HepG2 (cell line): ENCODE results near the gene TMEM131. TPM values are rescaled to one million over a fixed set of nuclear protein-coding genes. Genes with fewer than 3 reads are reported as not detected.

Experiments
- ATAC-seq: fragments of 200-7000 bp; cut with Tn5 transposase; 3 replicates; pipeline ENCODE4 v1.9.1; 2020; ENCODE audit warnings: mild to moderate bottlenecking, moderate library complexity
- BruUV-seq: library from RNA; stranded (reverse); fragments of 400-500 nt; replicated peaks from 2 replicates; lab custom pipeline; 2021; lab: Mats Ljungman, UMichigan
- CTCF ChIA-PET: fragments of 300-600 bp; formaldehyde crosslinking; extraction: SDS; loops from one replicate; lab custom pipeline; 2021; ENCODE audit warnings: low total read pairs, inconsistent platforms, low intra/inter-chr PET ratio; lab: Yijun Ruan, JAX
- POLR2A ChIA-PET: fragments of 350-600 bp; sonication (Branson Sonifier 250); formaldehyde crosslinking; loops from one replicate; lab custom pipeline; 2020; ENCODE audit warnings: antibody characterized with exemption, inconsistent platforms; lab: Yijun Ruan, JAX
- DNase-seq: peaks from one replicate; pipeline ENCODE4 v3.0.0-alpha.2; 2015; ENCODE audit warnings: low spot score
- FAIRE-seq: peaks from 3 replicates; lab custom pipeline; 2011; peaks lifted over from hg19 to GRCh38; lab: Jason Lieb, UNC
- H2AFZ ChIP-seq: one replicate; pipeline ENCODE4 v1.6.1; 2011; ENCODE audit warnings: low read length, inconsistent platforms
- H3K27ac ChIP-seq: fragments of 300-600 bp; 3 replicates; pipeline ENCODE4 v1.8.0; 2011; ENCODE audit warnings: mixed run types, mild to moderate bottlenecking, mixed read lengths, low read length, inconsistent platforms; ENCODE audit not compliant: insufficient read depth; ENCODE audit errors: extremely low read length
- H3K27me3 ChIP-seq, 2 experiments: fragments of 200-600 bp in 1 of 2; 2 replicates in 1 of 2; 3 replicates in 1 of 2; pipeline versions ENCODE4 v1.6.0 to v1.8.0; 2011; ENCODE audit warnings: low read length in 2 of 2, mild to moderate bottlenecking in 2 of 2, moderate library complexity in 2 of 2, inconsistent platforms in 1 of 2; ENCODE audit not compliant: insufficient read depth in 2 of 2, control insufficient read depth in 1 of 2
- H3K36me3 ChIP-seq, 2 experiments: fragments of 200-600 bp in 1 of 2; replicated peaks in 1 of 2; 2 replicates in 1 of 2; 3 replicates in 1 of 2; pipeline versions ENCODE4 v1.5.1 to v1.8.0; 2011; ENCODE audit warnings: low read length in 2 of 2, inconsistent platforms in 1 of 2; ENCODE audit not compliant: insufficient read depth in 2 of 2, control insufficient read depth in 1 of 2
- H3K4me1 ChIP-seq: 2 replicates; pipeline ENCODE4 v1.5.1; 2012; ENCODE audit warnings: low read length, inconsistent platforms; ENCODE audit not compliant: insufficient read depth
- H3K4me2 ChIP-seq: 2 replicates; pipeline ENCODE4 v1.6.0; 2011; ENCODE audit warnings: low read depth, low read length, inconsistent platforms
- H3K4me3 ChIP-seq, 3 experiments: fragments of 200-600 bp in 1 of 3; sonication (generic), shearing (Covaris generic) in 1 of 3; replicated peaks in 1 of 3; 2 replicates each; pipeline ENCODE4 v1.5.1; 2011 to 2016; ENCODE audit warnings: low read length in 3 of 3, inconsistent platforms in 2 of 3, low read depth in 2 of 3, mild to moderate bottlenecking in 2 of 3, control low read depth in 1 of 3, mixed read lengths in 1 of 3; ENCODE audit not compliant: insufficient read depth in 1 of 3
- H3K79me2 ChIP-seq: one replicate; pipeline ENCODE4 v1.6.1; 2011; ENCODE audit warnings: low read length, inconsistent platforms; ENCODE audit not compliant: insufficient read depth
- H3K9ac ChIP-seq: 2 replicates; pipeline ENCODE4 v1.6.0; 2011; ENCODE audit warnings: mild to moderate bottlenecking, low read depth, low read length, inconsistent platforms; ENCODE audit not compliant: insufficient read depth
- H3K9me3 ChIP-seq: 2 replicates; pipeline ENCODE4 v1.5.1; 2012; ENCODE audit warnings: mild to moderate bottlenecking, low read length
- H4K20me1 ChIP-seq: 2 replicates; pipeline ENCODE4 v1.6.0; 2011; ENCODE audit warnings: inconsistent platforms, mild to moderate bottlenecking, low read length, moderate library complexity; ENCODE audit not compliant: insufficient read depth
- ARNT2 ChIP-seq: sonication (generic); formaldehyde crosslinking; IDR thresholded peaks from 2 replicates; pipeline ENCODE4 v1.8.0; 2022; ENCODE audit warnings: mild to moderate bottlenecking, low read depth, missing genetic modification reagents, moderate library complexity
- ATF6 ChIP-seq: sonication (generic); formaldehyde crosslinking; conservative IDR thresholded peaks from 2 replicates; pipeline ENCODE4 v1.4.0; 2020; ENCODE audit warnings: missing genetic modification reagents
- ETS1 ChIP-seq: sonication (generic); formaldehyde crosslinking; IDR thresholded peaks from 2 replicates; pipeline ENCODE4 v1.4.0; 2020; ENCODE audit warnings: missing genetic modification reagents
- FOXP1 ChIP-seq, 2 experiments: fragments of 450-650 bp in 1 of 2; IDR thresholded peaks; 2 replicates each; pipeline ENCODE4 v1.6.1; 2017 to 2018; ENCODE audit warnings: antibody characterized with exemption in 1 of 2
- KAT2B ChIP-seq: fragments of 150-350 bp; IDR thresholded peaks from 2 replicates; pipeline ENCODE4 v1.6.1; 2014; ENCODE audit warnings: low read depth, low read length, borderline replicate concordance
- NFKB2 ChIP-seq: sonication (generic); formaldehyde crosslinking; IDR thresholded peaks from 2 replicates; pipeline ENCODE4 v1.4.0; 2020; ENCODE audit warnings: missing genetic modification reagents, borderline replicate concordance
- PHF8 ChIP-seq: sonication (generic); formaldehyde crosslinking; IDR thresholded peaks from 2 replicates; pipeline ENCODE4 v1.5.0; 2020; ENCODE audit warnings: missing genetic modification reagents
- SCMH1 ChIP-seq: sonication (generic); formaldehyde crosslinking; IDR thresholded peaks from 2 replicates; pipeline ENCODE4 v1.9.0; 2021; ENCODE audit warnings: missing genetic modification reagents, mild to moderate bottlenecking, borderline replicate concordance
- TFAP4 ChIP-seq: sonication (generic); IDR thresholded peaks from 2 replicates; pipeline ENCODE4 v1.6.1; 2016; ENCODE audit warnings: low read depth, borderline replicate concordance
- TFDP2 ChIP-seq: sonication (generic); formaldehyde crosslinking; IDR thresholded peaks from 2 replicates; pipeline ENCODE4 v1.4.0; 2020; ENCODE audit warnings: missing genetic modification reagents
- THAP7 ChIP-seq: sonication (generic); formaldehyde crosslinking; IDR thresholded peaks from 2 replicates; pipeline ENCODE4 v1.8.1; 2023; ENCODE audit warnings: mild to moderate bottlenecking, missing genetic modification reagents
- ZFAT ChIP-seq: sonication (generic); formaldehyde crosslinking; conservative IDR thresholded peaks from 2 replicates; pipeline ENCODE4 v1.8.1; 2023; ENCODE audit warnings: missing genetic modification reagents, inconsistent platforms
- ZFYVE20 ChIP-seq: sonication (generic); formaldehyde crosslinking; IDR thresholded peaks from 2 replicates; pipeline ENCODE4 v1.8.0; 2023; ENCODE audit warnings: low read depth, mild to moderate bottlenecking, moderate library complexity, missing genetic modification reagents, borderline replicate concordance
- ZNF574 ChIP-seq: sonication (generic); formaldehyde crosslinking; IDR thresholded peaks from 2 replicates; pipeline ENCODE4 v1.4.0; 2020; ENCODE audit warnings: missing genetic modification reagents
- ZNF589 ChIP-seq: sonication (generic); formaldehyde crosslinking; conservative IDR thresholded peaks from 2 replicates; pipeline ENCODE4 v1.8.0; 2022; ENCODE audit warnings: mild to moderate bottlenecking, moderate library complexity, missing genetic modification reagents
- ZNF782 ChIP-seq: sonication (generic); formaldehyde crosslinking; IDR thresholded peaks from 2 replicates; pipeline ENCODE4 v1.4.0; 2020; ENCODE audit warnings: missing genetic modification reagents, mild to moderate bottlenecking, borderline replicate concordance
- WGBS: methylation state at CpG from one replicate; pipeline ENCODE4 v1.1.6; 2017; ENCODE audit warnings: low lambda C conversion rate; 5-methylcytosine and 5-hydroxymethylcytosine counted together
- in situ Hi-C: cut with HindIII; loops from 2 replicates; pipeline ENCODE4 v1.10.0; 2017; ENCODE audit warnings: low pct_unique_long_range_greater_than_20kb; ENCODE audit not compliant: extremely low pct_ligation_motif_present
- intact Hi-C: fragments of 100-400 bp; cut with micrococcal nuclease; formaldehyde crosslinking; loops from one replicate; pipeline ENCODE4 v1.10.0; 2022; ENCODE audit not compliant: unreplicated experiment
- polyA plus RNA-seq, 8 experiments: library from polyadenylated mRNA; depleted of rRNA in 3 of 8; stranded (reverse) in 7 of 8; unstranded in 1 of 8; fragments of >200 nt; fragmentation: Illumina TruSeq in 4 of 8; extraction: Trizol in 4 of 8; gene quantifications; 2 replicates each; pipeline versions ENCODE4 v1.2.1 to v1.2.3, GENCODE V29; 2011 to 2016; ENCODE audit warnings: low read depth in 4 of 8, missing spikeins in 1 of 8, mixed read lengths in 1 of 8; ENCODE audit not compliant: insufficient read depth in 1 of 8
- total RNA-seq, 5 experiments: library from RNA; depleted of rRNA; stranded (reverse); fragments of >200 nt; fragmentation: Illumina TruSeq; extraction: Trizol; gene quantifications; 2 replicates each; pipeline ENCODE4 v1.2.3, GENCODE V29; 2016; ENCODE audit warnings: low read depth in 1 of 5

TMEM131 gene
- total and polyA plus RNA-seq, 2 of the 13 experiments (the other 11 are each of a cell fraction or from before 2014, with no cell fraction given): 17.9 to 19.5 TPM

- in situ Hi-C loops (no loop called here), intact Hi-C loops (no loop called here)
- whole genome bisulfite sequencing: 54% methylated on average over 4 of the region's 4 CpGs
- Histone ChIP-seq H3K79me2 (no peaks in the 10 kb centered on the region), H3K27me3 (no peaks in the 10 kb centered on the region), H3K27ac (peak overlapping the region; percentile 50), H4K20me1 (no peaks in the 10 kb centered on the region), H3K4me2 (peak overlapping the region; percentile 10), H3K4me1 (peaks cover 63% of the 10 kb centered on the region), H3K4me3 (no peak overlapping the region), H3K9me3 (peaks cover 9% of the 10 kb centered on the region), H3K36me3 (no peaks in the 10 kb centered on the region), H2AFZ (no peak overlapping the region), H3K9ac (no peak overlapping the region)
- ChIA-PET CTCF (no interaction called here), POLR2A (no interaction called here)
- peak; percentile 65 for DNase-seq
- FAIRE-seq: no peak
- BruUV-seq: no TSS peak
- peak; percentile 87 for ATAC-seq
- TF ChIP-seq TFAP4 (peak; percentile 81), TFDP2 (CRISPR knock-in tag) (no peak), THAP7 (CRISPR knock-in tag) (no peak), FOXP1 (IDR thresholded peaks at IDR 0.05) (no peak), FOXP1 (CRISPR knock-in tag; IDR thresholded peaks at IDR 0.05) (no peak), ZFYVE20 (CRISPR knock-in tag) (no peak), NFKB2 (CRISPR knock-in tag) (no peak), ZNF589 (CRISPR knock-in tag) (no peak), ETS1 (CRISPR knock-in tag) (no peak), ATF6 (CRISPR knock-in tag) (no peak), ZNF782 (CRISPR knock-in tag) (no peak), ZNF574 (no peak), SCMH1 (CRISPR knock-in tag) (no peak), ARNT2 (CRISPR knock-in tag) (no peak), PHF8 (CRISPR knock-in tag) (no peak), KAT2B (no peak), ZFAT (CRISPR knock-in tag) (no peak)
Observed at GRCh38 chr2:97870396-97870843, 125.3 kb downstream of the TMEM131 start.
